HL-60 (cell line): ENCODE measurements around the gene RGS6.

Source experiments
- CTCF ChIP-seq: IDR thresholded peaks from one replicate; pipeline ENCODE4 v1.5.1; 2011; ENCODE audit warnings: low read length, control low read depth, inconsistent platforms; ENCODE audit not compliant: insufficient read depth
- GABPA ChIP-seq: IDR thresholded peaks from 2 replicates; pipeline ENCODE4 v1.6.1; 2012; ENCODE audit warnings: low read depth
- POLR2AphosphoS5 ChIP-seq: IDR thresholded peaks from 2 replicates; pipeline ENCODE4 v1.6.1; 2012; ENCODE audit warnings: low read depth

- TF ChIP-seq CTCF = no peak
- no peak for TF ChIP-seq GABPA
- TF ChIP-seq POLR2AphosphoS5 = no peak
These were observed 232.4 kb downstream of the RGS6 start for GRCh38 chr14:72164420-72165228.
